Fibroblast of peridontal ligament (primary cell): ENCODE measurements around the gene OR56A3.
"Not testable (repeated sequence)": the region's sequence is repeated elsewhere in the genome, so short reads cannot be mapped to it uniquely, and the experiment has no call there.

Experiments
- DNase-seq: peaks from one replicate; pipeline ENCODE4 v3.0.0-alpha.2; 2010; ENCODE audit errors: extremely low read depth

OR56A3 gene

GRCh38 chr11:5941951-5942350 lies at the start of gene OR56A3:
OR56A3 (plus strand) TSS chr11:5942251; CDS start chr11:5947347, 5,096 bp downstream.
- DNase-seq = no peak

GRCh38 chr11:5892908-5893307 lies 49.1 kb upstream of the OR56A3 start, which contains the start of gene OR52E5:
OR52E5 (plus strand) TSS chr11:5893208; CDS start chr11:5900777, 7,569 bp downstream.
- DNase-seq = no peak

- no peak for DNase-seq
These were observed 42.5 kb upstream of the OR56A3 start for GRCh38 chr11:5899534-5899933.

GRCh38 chr11:5910540-5910939 lies 31.5 kb upstream of the OR56A3 start:
- DNase-seq = no peak

GRCh38 chr11:5922749-5923426 lies 19.2 kb upstream of the OR56A3 start:
- DNase-seq = no peak

- DNase-seq = no peak
These were observed 18.6 kb upstream of the OR56A3 start for GRCh38 chr11:5923427-5923776.

- DNase-seq = no peak
These were observed 18.3 kb upstream of the OR56A3 start for GRCh38 chr11:5923794-5924193.

GRCh38 chr11:5928271-5928670 lies 13.8 kb upstream of the OR56A3 start:
- no peak for DNase-seq

GRCh38 chr11:5928811-5929210 lies 13.2 kb upstream of the OR56A3 start:
- no peak for DNase-seq

GRCh38 chr11:5929571-5930368 lies 12.3 kb upstream of the OR56A3 start:
- DNase-seq = no peak

GRCh38 chr11:5930614-5931013 lies 11.4 kb upstream of the OR56A3 start:
- DNase-seq = no peak

- no peak for DNase-seq
These were observed 11.0 kb upstream of the OR56A3 start for GRCh38 chr11:5931061-5931460.

- no peak for DNase-seq
These were observed 9.4 kb upstream of the OR56A3 start for GRCh38 chr11:5932671-5933070.

GRCh38 chr11:5933116-5933515 lies 8.9 kb upstream of the OR56A3 start:
- no peak for DNase-seq

- DNase-seq = no peak
These were observed 4.0 kb upstream of the OR56A3 start for GRCh38 chr11:5937868-5938602.

- DNase-seq = no peak
These were observed 3.5 kb upstream of the OR56A3 start for GRCh38 chr11:5938603-5938965.

GRCh38 chr11:5940748-5941147 lies 1.3 kb upstream of the OR56A3 start:
- no peak for DNase-seq

GRCh38 chr11:5955586-5955985 lies 13.5 kb downstream of the OR56A3 start:
- no peak for DNase-seq

- DNase-seq = not testable (repeated sequence)
These were observed 18.8 kb downstream of the OR56A3 start for GRCh38 chr11:5960704-5961320.

GRCh38 chr11:5966958-5967357 lies 24.9 kb downstream of the OR56A3 start:
- no peak for DNase-seq

GRCh38 chr11:5967708-5968107 lies 25.7 kb downstream of the OR56A3 start:
- no peak for DNase-seq

GRCh38 chr11:5968394-5968793 lies 26.3 kb downstream of the OR56A3 start, which contains the start of gene OR56A5:
OR56A5 (minus strand) TSS chr11:5968494; CDS start chr11:5968494, 0 bp downstream.
- DNase-seq = no peak
